GM12875 (cell line): ENCODE results near the gene XXYLT1.

ENCODE experiments used
- H3K4me3 ChIP-seq: one replicate; pipeline ENCODE4 v1.5.1; 2011; ENCODE audit warnings: low read depth, low read length, control low read depth
- CTCF ChIP-seq: IDR thresholded peaks from 2 replicates; pipeline ENCODE4 v1.5.1; 2011; ENCODE audit warnings: low read depth, mild to moderate bottlenecking, control low read depth, inconsistent platforms, low read length, moderate library complexity, borderline replicate concordance; ENCODE audit not compliant: insufficient read depth

Gene XXYLT1

GRCh38 chr3:195150181-195151118, 120.5 kb downstream of the XXYLT1 start:
- no peak for TF ChIP-seq CTCF
- H3K4me3 ChIP-seq = peak overlapping the region; percentile 58

GRCh38 chr3:195149292-195150030, 121.5 kb downstream of the XXYLT1 start:
- peak overlapping the region; percentile 58 for H3K4me3 ChIP-seq
- TF ChIP-seq CTCF = no peak

GRCh38 chr3:195148549-195148948, 122.4 kb downstream of the XXYLT1 start:
- TF ChIP-seq CTCF = no peak
- H3K4me3 ChIP-seq = peak overlapping the region; percentile 52

- peak overlapping the region; percentile 52 for H3K4me3 ChIP-seq
- TF ChIP-seq CTCF = no peak
These were observed 123.3 kb downstream of the XXYLT1 start for GRCh38 chr3:195147649-195148080.

- TF ChIP-seq CTCF = no peak
- no peak overlapping the region for H3K4me3 ChIP-seq
These were observed 124.8 kb downstream of the XXYLT1 start for GRCh38 chr3:195146131-195146530.

GRCh38 chr3:195145579-195145978, 125.4 kb downstream of the XXYLT1 start:
- H3K4me3 ChIP-seq = no peak overlapping the region
- TF ChIP-seq CTCF = no peak
